ENCODE measurements around the gene INTS4. TPM values are rescaled to one million over a fixed set of nuclear protein-coding genes. Genes with fewer than 3 reads are reported as not detected.

INTS4 gene
- total and polyA plus RNA-seq, 2 of the 8 experiments (the other 6 are each of a cell fraction or from before 2014, with no cell fraction given) = 27.0 to 31.3 TPM

DNA sequence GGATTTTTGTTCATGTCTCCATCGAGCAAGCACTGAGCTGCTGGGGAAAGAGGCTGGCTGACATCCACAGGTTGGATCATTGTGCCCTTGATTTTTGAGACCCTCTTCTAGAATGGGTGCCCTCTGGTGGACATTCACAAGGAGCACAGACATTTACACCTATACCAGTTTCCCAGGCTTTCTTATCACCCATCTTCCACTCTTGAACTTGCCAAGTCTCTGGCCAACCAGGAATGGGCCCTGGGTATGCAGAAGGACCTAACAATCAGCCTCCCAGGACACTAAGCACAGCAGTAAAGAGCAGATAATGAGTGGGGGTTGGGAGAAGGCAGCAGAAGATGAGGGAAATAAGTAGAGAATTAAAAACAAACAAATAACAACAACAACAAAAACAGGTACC lies 5.7 kb upstream of the INTS4 start (continued):
- no peak for TF ChIP-seq SIN3A (conservative IDR thresholded peaks at IDR 0.05 in 1 of 2, IDR thresholded peaks at IDR 0.05 in 1 of 2; ENCODE audit: low read depth in 1 of 2, low read length in 2 of 2)
